Measurements from ENCODE around the gene CASP2. TPM values are rescaled to one million over a fixed set of nuclear protein-coding genes. Genes with fewer than 3 reads are reported as not detected.
"Not testable (repeated sequence)": the region's sequence is repeated elsewhere in the genome, so short reads cannot be mapped to it uniquely, and the experiment has no call there.

The CASP2 gene
- polyA plus RNA-seq, 3 donors: 7.9 to 30.2 (median 12.2) TPM

DNA sequence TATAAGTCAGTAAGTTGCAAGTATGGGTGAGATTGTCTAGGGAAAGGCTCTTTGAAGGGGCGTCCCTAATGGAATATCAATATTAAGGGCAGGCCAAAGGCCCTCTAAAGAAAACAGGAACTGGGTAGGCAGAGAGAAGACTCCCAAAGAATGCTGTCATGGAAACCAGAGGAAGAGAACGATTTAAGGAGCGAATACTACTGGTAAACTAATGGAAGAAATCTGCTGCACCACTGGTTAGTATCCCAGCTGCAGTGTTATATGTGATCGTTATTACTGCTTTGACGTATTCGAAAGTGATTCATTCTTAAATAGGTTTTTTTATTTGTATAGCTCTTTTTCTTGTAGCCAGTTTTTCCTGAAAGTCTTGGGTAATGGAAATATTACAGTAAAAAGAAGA, 1.3 kb downstream of the CASP2 start:
- intact Hi-C loops (cut with micrococcal nuclease): loop anchor here (2.0 to 10.0 kb wide), 3 partner anchors 47 to 85 kb away; no protein-coding TSS in a partner anchor
- Histone ChIP-seq H3K4me1 (ENCODE audit: control insufficient read depth in 1 of 2, insufficient read depth in 2 of 2, low read length in 2 of 2) (peaks cover 31 to 40% of the 10 kb centered on the region in 2 donors), H2AFZ (ENCODE audit: insufficient read depth, low read depth, low read length, poor library complexity, severe bottlenecking) (peak overlapping the region; percentile 87), H3K4me3 (replicated peaks in 1 of 3; ENCODE audit: low read depth in 2 of 3, low read length in 3 of 3) (peak overlapping the region; percentile 82 to 88 (median 86)), H3K9ac (ENCODE audit: insufficient read depth, low read length, poor library complexity, severe bottlenecking) (peak overlapping the region; percentile 80), H3K9me3 (replicated peaks in 1 of 2; ENCODE audit: control insufficient read depth in 1 of 2, insufficient read depth in 1 of 2, low read length in 2 of 2) (no peaks in the 10 kb centered on the region), H4K20me1 (ENCODE audit: insufficient read depth, low read length) (peaks cover 14% of the 10 kb centered on the region), H3K36me3 (replicated peaks in 1 of 2; ENCODE audit: control insufficient read depth in 1 of 2, insufficient read depth in 2 of 2, low read length in 2 of 2) (peaks cover 24 to 37% of the 10 kb centered on the region in 2 donors), H3K79me2 (ENCODE audit: insufficient read depth, low read length) (peaks cover 63% of the 10 kb centered on the region), H3K27ac (ENCODE audit: low read depth in 1 of 2, low read length in 2 of 2) (peak overlapping the region in 1 of 2 donors; percentile 74), H3K27me3 (ENCODE audit: control insufficient read depth in 2 of 2, insufficient read depth in 2 of 2, low read length in 2 of 2) (no peaks in the 10 kb centered on the region), H3K4me2 (replicated peaks; ENCODE audit: extremely low read depth, low read length, poor library complexity, severe bottlenecking) (peak overlapping the region; percentile 87)
- Mint-ChIP-seq H3K27ac (peak overlapping the region; percentile 80 to 88 (median 85)), H3K27me3 (ENCODE audit: low read depth in 3 of 3) (peaks cover 0 to 3% (median 2%) of the 10 kb centered on the region in 3 donors), H3K36me3 (peaks cover 26 to 36% of the 10 kb centered on the region in 2 donors), H3K9me3 (peaks cover 0 to 2% (median 0%) of the 10 kb centered on the region in 7 donors), H3K4me3 (peak overlapping the region; percentile 89 to 90), H3K4me1 (peaks cover 49% of the 10 kb centered on the region)
- TF ChIP-seq CTCF (IDR thresholded peaks at IDR 0.05): no peak
- DNase-seq: peak in 2 of 3 donors; percentile 28 to 41
- 0% methylated on average over 4 of the region's 6 CpGs for whole genome bisulfite sequencing (ENCODE audit: insufficient coverage)

DNA sequence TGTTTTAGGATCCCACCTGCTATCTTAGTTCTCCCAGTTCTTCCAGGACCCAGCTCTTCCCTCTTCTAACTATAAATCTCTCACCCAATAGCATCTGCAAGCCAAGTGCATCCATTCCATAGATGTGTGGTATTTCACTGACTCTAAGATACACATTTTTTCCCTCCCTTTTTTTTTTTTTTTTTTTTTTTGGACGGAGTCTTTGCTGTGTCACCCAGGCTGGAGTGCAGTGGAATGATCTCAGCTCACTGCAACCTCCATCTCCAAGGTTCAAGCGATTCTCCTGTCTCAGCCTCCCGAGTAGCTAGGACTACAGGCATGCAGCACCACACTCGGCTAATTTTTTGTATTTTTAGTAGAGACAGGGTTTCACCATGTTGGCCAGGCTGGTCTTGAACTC, 1.7 kb downstream of the CASP2 start:
- Mint-ChIP-seq H3K4me1 (peaks cover 49% of the 10 kb centered on the region), H3K4me3 (peak overlapping the region in 1 of 2 donors; percentile 90), H3K36me3 (peaks cover 31 to 41% of the 10 kb centered on the region in 2 donors), H3K27ac (peak overlapping the region in 5 of 7 donors; percentile 15 to 88 (median 65))
- Histone ChIP-seq H3K4me3 (replicated peaks in 1 of 3; ENCODE audit: low read depth in 2 of 3, low read length in 3 of 3) (peak overlapping the region in 1 of 3 experiments; percentile 88), H3K27ac (ENCODE audit: low read depth in 1 of 2, low read length in 2 of 2) (peak overlapping the region in 1 of 2 donors; percentile 74), H3K79me2 (ENCODE audit: insufficient read depth, low read length) (peaks cover 68% of the 10 kb centered on the region), H3K36me3 (replicated peaks in 1 of 2; ENCODE audit: control insufficient read depth in 1 of 2, insufficient read depth in 2 of 2, low read length in 2 of 2) (peaks cover 29 to 42% of the 10 kb centered on the region in 2 donors), H4K20me1 (ENCODE audit: insufficient read depth, low read length) (peaks cover 14% of the 10 kb centered on the region), H3K4me1 (ENCODE audit: control insufficient read depth in 1 of 2, insufficient read depth in 2 of 2, low read length in 2 of 2) (peaks cover 31 to 40% of the 10 kb centered on the region in 2 donors), H3K4me2 (replicated peaks; ENCODE audit: extremely low read depth, low read length, poor library complexity, severe bottlenecking) (peak overlapping the region; percentile 87)
- not testable (repeated sequence) for H2AFZ ChIP-seq (ENCODE audit: insufficient read depth, low read depth, low read length, poor library complexity, severe bottlenecking); H3K9me3 Mint-ChIP-seq; DNase-seq; H3K27me3 ChIP-seq (ENCODE audit: control insufficient read depth in 2 of 2, insufficient read depth in 2 of 2, low read length in 2 of 2); H3K27me3 Mint-ChIP-seq (ENCODE audit: low read depth in 3 of 3); H3K9ac ChIP-seq (ENCODE audit: insufficient read depth, low read length, poor library complexity, severe bottlenecking); H3K9me3 ChIP-seq (replicated peaks in 1 of 2; ENCODE audit: control insufficient read depth in 1 of 2, insufficient read depth in 1 of 2, low read length in 2 of 2)
- no CpG with 5 or more reads among the region's 4 CpGs for WGBS (ENCODE audit: insufficient coverage)
- intact Hi-C loops (cut with micrococcal nuclease): loop anchor here (2.0 to 10.0 kb wide), 3 partner anchors 48 to 85 kb away; no protein-coding TSS in a partner anchor

All from CD14-positive monocyte (primary cell).